ENCODE measurements around the gene ABCC6.
"Not testable (repeated sequence)": the region's sequence is repeated elsewhere in the genome, so short reads cannot be mapped to it uniquely, and the experiment has no call there.

ABCC6 gene

DNA sequence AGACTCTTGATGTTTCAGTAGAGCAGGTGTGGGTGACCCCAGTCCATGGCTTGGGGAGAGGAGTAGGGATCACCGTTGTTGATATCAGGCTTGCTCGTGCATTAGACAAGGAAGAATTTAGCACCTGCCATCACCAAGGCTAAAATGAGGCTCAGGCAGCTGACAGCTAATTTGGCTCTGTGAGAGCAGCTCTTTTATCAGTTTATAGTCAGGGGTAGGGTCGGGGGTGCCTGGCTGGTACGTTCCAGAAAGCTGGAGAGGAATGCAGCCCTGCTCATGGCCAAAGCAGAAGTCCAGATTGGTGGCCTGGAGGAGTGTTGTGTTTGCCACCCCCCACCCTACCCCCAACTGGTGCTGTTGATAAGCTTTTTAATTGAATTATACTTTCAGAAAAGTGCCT, 17.4 kb upstream of the ABCC6 start:
- not testable (repeated sequence) for DNase-seq (ENCODE audit: low read depth); H3K4me3 ChIP-seq (ENCODE audit: low read depth, low read length)

DNA sequence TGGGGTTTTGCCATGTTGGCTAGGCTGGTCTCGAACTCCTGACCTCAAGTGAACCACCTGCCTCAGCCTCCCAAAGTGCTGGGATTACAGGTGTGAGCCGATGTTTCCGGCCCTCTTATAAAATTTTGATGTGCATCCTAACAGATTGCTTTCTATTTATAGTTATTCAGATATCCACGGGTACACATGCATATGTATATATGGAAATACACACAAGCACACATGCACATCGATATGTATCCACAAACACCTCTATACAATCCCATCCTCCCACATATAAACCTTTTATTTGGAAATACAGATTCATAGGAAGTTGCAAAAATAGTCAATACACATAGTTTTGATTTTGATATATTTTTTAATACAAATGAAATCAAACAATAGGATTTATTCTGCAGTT, 14.4 kb upstream of the ABCC6 start:
- H3K4me3 ChIP-seq (ENCODE audit: low read depth, low read length); DNase-seq (ENCODE audit: low read depth): not testable (repeated sequence)

DNA sequence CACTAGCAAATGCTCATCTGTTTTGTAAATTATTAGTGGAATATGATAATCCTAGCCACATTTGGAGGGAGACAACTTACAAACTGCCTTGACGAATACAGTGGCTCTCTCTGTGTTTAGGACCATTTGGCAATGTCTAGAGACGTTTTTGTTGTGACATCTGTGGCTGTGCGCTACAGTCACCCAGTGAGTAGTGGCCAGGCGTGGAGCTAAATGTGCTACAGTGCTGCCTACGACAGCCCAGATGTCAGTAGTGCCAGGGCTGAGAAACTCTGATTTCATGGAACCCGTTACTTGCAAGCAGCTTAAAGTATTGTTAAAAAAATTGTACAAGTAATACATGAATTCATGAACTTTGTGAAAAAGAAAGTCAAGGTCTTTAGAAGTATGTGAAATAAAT, 13.8 kb upstream of the ABCC6 start:
- not testable (repeated sequence) for DNase-seq (ENCODE audit: low read depth); H3K4me3 ChIP-seq (ENCODE audit: low read depth, low read length)

DNA sequence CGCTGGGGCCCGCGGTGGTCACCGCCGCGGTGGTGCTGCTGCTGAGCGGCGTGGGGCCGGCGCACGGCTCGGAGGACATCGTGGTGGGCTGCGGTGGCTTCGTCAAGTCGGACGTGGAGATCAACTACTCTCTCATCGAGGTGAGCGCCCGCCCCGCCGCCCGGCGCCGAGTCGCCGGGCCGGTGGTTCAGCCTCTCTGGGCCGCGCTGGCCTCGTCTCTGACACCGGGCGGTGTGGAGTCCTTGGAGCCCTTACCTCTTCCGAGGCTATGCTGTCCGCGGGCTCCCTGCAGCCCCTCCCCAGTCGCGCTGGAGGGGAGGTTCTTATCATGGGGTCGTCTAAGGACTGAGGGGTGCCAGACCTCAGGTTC, 9.4 kb upstream of the ABCC6 start:
- DNase-seq (ENCODE audit: low read depth); H3K4me3 ChIP-seq (ENCODE audit: low read depth, low read length): not testable (repeated sequence)

DNA sequence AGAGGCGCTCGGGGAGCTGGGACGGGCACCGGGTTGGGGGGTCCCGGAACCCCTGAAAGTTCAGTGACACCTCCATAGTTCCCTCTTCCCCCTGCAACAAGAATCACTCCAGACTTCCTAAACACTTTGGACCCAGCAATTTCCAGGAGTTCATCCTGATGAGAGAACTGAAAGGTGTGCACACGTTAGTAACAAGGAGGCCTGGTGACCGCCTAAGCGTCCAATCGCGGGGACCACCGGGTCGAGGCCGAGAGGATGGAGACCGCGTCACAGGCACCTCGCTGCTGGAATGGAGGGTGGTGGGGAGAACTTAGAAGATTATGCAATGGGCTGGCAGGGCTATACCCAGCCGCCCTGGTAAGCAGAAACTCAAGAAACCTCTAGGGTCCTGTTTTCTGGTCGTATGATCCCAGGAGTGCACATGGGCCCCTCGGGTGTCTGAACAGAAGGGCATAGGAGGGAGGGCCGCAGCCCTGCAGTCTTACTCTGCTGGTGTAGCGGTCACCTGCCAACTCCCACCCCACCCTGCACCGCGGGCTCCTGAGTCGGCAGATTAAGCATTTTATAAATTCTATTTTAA, 458 bp upstream of the ABCC6 start:
- DNase-seq (ENCODE audit: low read depth); H3K4me3 ChIP-seq (ENCODE audit: low read depth, low read length): not testable (repeated sequence)

DNA sequence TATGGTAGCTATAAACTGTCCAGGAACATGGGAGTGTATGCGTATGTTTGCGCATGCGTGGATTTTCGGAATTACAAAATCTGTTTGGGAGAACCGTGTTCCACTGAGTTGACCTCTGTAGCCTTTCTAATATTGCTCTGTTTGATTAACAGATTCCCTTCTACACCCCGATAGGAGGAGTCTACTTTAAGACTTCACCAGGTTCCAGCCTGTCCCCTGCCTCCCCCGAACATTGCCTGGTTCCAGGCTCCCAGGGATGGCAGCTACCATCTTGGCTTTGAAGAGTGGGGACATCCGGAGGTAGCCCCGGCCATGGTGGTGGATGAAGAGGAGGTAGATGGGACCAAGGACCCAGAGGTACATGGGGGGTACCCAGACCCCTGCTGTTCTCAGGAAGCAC, 1.9 kb downstream of the ABCC6 start:
- DNase-seq (ENCODE audit: low read depth); H3K4me3 ChIP-seq (ENCODE audit: low read depth, low read length): not testable (repeated sequence)

DNA sequence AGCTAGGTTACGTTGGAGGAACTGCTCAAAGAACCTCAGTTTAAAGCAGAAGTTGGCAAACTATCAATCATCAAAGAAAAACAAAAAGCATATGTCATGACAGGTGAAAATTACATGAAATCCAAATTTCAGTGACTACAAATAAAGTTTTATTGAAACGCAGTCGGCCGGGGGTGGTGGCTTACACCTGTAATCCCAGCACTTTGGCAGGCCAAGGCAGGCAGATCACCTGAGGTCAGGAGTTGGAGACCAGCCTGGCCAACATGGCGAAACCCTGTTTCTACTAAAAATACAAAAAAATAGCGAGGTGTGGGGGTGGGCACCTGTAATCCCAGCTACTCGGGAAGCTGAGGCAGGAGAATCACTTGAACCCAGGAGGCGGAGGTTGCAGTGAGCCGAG, 2.8 kb downstream of the ABCC6 start:
- H3K4me3 ChIP-seq (ENCODE audit: low read depth, low read length); DNase-seq (ENCODE audit: low read depth): not testable (repeated sequence)

DNA sequence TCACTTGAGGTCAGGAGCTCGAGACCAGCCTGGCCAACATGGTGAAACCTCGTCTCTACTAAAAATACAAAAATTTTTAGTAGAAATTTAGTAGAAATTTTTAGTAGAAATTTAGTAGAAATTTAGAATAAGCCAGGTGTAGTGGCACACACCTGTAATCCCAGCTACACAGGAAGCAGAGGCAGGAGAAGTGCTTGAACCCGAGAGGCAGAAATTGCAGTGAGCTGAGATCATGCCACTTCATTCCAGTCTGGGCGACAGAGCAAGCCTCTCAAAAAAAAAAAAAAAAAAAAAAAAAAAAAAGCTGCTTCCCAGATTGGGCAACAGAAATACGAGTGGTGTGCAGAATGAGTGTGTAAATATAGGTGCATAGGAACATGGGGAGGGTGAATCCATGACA, 4.5 kb downstream of the ABCC6 start:
- DNase-seq (ENCODE audit: low read depth); H3K4me3 ChIP-seq (ENCODE audit: low read depth, low read length): not testable (repeated sequence)

DNA sequence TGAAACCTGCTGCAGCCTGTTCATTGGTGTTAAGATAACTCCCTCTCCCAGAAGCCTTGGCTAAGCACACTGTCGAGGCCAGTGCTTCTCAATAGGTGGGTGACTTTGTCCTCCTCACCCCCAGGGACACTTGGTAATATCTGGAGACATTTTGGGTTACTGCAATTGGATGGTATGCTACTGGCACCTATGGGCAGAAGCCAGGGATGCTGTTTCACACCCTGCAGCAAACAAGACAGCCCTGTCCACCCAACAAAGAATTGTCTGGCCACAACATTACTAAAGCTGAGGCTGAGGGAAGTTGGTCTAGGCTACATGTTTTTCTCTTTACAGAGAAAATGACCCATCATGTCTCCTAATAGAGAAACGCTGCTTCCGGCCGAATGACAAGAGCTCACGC, 4.9 kb downstream of the ABCC6 start:
- H3K4me3 ChIP-seq (ENCODE audit: low read depth, low read length); DNase-seq (ENCODE audit: low read depth): not testable (repeated sequence)

DNA sequence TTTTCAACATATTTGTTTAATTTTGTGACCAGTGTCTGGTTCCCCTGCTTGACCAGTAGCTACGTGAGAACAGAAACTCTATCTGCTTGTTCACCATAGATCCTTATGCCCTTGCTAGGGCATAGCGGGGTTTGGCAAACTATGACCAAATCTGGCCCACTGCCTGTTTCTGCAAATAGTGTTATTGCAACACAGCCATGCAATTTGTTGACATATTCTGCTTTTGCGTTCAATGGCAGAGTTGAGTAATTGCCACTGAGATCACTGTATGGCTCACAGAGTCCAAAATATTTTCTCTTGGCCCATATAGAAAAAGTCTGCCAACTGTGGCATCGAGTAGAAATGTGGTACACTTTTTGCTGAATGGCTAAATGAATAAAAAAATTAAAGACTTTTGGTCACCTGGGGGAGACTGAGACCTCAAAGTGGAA, 9.4 kb downstream of the ABCC6 start:
- not testable (repeated sequence) for DNase-seq (ENCODE audit: low read depth); H3K4me3 ChIP-seq (ENCODE audit: low read depth, low read length)

DNA sequence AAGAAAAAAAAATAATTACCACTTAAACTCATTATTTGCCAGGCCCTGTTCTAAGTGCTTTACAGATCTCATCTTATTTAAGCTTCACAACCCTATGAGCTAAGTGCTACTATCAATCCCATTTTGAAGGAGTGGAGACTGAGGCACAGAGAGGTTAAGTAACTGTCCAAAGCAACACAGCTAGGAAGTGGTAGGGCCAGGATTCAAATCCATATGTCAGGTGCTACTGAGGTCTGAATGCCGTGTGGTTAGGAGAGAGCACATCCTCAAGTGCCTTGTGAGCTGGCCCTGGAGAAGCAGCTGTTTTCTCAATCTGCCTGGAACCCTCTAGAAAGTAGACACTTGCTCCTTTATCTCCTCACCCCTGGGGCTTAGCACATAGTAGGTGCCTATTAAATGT, 11.9 kb downstream of the ABCC6 start:
- DNase-seq (ENCODE audit: low read depth); H3K4me3 ChIP-seq (ENCODE audit: low read depth, low read length): not testable (repeated sequence)

DNA sequence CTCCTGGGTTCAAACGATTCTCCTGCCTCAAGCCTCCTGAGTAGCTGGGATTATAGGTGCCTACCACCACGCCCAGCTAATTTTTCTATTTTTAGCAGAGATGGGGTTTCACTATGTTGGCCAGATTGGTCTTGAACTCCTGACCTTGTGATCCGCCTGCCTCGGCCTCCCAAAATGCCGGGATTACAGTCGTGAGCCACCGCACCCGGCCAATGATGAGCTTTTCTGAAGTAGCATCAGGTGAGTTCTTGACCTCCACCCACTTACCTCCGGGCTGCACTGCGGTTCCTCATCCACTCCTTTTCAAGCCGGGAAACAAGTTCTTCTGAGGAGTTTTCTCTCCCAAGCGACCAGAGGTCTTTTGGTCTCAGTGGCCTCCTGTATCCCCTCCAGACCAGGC, 14.8 kb downstream of the ABCC6 start:
- H3K4me3 ChIP-seq (ENCODE audit: low read depth, low read length); DNase-seq (ENCODE audit: low read depth): not testable (repeated sequence)

DNA sequence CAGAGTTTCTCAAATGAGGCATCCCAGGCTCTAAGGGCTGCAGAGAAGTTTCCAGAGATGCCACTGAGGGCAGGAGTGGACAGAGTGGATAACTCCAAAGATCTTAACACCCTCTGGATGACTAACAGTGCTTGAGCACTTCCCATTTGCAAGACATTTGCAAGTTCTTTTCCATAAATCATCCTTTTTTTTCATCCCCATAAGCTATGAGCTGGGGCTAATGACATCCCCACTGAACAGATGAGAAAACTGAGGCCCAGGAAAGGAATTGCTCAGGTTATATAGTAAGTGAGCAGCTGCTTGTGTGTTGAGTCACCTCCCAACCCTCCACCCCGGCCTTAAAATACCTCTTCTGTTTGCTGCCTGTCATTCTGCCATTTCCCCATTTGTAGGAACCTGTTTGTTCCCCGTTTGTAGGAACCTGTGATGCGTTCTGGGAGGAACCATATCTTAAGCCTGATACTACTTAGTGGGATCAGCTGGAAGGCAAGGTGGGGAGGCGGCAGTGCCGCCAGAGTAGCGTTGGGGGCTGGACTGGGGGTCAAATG, 15.4 kb downstream of the ABCC6 start:
- not testable (repeated sequence) for H3K4me3 ChIP-seq (ENCODE audit: low read depth, low read length); DNase-seq (ENCODE audit: low read depth)

DNA sequence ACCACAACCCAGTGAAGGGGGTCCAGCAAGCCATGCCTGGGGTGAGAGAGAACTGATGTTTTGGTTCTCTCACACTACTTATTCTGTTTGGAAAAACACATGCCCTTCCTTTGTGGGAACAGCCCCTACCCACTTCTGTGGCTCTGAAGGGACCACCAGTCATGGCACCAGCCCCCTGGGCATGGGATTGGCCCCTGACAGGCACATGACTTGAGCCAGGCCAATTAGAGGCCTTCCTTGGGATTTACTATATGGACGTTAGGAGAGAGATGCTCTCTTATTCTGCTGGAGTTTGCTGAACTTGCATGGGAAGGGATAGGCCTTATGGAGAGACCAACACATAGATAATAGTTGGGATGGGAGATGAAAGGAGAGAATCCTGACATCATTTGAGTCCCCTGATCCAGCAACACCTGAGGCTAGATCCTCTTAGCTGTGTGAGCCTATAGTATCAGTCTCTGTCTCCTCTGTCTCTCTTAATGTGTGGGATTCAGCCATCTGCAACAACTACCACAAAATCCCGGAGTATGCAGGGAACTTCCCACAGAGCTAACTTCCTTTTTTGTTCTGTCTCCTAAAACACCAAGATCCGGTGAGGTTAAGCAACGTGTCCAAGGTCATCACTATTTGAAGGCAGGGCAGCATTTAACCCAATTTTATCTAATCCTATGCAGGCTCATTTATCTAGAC, 16.1 kb downstream of the ABCC6 start:
- not testable (repeated sequence) for H3K4me3 ChIP-seq (ENCODE audit: low read depth, low read length); DNase-seq (ENCODE audit: low read depth)

DNA sequence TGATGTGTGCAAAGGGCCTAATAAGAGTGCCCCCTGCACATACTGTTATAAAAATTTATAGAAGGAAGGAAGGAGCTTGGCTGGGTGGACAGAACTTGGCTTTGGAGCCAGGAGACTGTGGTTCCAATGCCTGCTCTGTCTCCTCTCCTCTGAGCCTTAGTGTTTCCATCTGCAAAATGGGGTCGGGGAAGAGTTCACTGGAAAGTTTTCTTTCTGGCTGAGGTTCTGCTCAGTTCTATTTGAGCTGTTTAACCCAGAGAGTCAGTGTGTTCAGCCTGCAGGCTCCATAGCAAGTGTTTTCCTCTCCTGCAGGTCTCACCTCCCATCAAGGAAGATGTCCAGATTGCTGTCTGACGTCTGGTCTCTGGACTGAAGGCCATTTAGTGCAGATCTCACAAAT, 17.4 kb downstream of the ABCC6 start:
- H3K4me3 ChIP-seq (ENCODE audit: low read depth, low read length); DNase-seq (ENCODE audit: low read depth): not testable (repeated sequence)

DNA sequence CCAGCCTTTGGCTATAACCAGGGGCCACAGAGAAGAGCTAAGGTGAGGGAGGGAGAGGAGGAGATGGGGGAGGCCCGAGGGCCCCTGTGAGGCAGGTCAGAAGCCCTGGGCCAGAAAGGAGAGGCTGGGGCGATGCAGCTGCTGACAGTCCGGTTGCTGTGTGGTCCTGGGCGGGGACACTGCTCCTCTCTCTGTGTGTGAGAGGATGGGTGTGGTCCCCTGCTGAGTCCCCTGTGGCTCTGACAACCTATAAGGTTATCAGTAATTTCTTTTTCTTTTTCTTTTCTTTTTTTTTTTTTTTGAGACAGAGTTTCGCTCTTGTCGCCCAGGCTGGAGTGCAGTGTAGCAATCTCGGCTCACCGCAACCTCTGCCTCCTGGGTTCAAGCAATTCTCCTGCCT, 18.7 kb downstream of the ABCC6 start:
- DNase-seq (ENCODE audit: low read depth), result peak; percentile 18
- H3K4me3 ChIP-seq (ENCODE audit: low read depth, low read length), result not testable (repeated sequence)

DNA sequence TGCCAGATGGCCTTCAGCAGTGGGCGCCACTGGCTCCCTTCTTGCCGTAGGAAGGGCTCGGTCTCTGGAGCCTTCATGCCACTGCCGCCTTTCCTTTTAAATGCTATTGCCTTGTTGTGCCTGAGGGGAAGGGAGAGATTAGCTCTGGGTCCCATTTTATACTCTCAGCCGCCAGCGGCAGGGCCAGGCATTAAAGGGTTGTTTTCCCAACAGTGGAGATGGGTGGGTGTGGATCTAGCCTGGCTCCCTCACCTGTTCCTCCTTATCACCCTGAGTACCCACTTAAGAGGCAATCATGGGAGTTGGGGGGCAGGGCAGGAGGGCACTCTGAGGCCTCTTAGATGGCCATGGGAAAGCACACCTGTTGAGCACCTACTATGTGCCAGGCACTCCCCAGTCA, 19.8 kb downstream of the ABCC6 start:
- H3K4me3 ChIP-seq (ENCODE audit: low read depth, low read length); DNase-seq (ENCODE audit: low read depth): not testable (repeated sequence)
